Measurements from ENCODE around the gene RNPS1.
"Not testable (repeated sequence)": the region's sequence is repeated elsewhere in the genome, so short reads cannot be mapped to it uniquely, and the experiment has no call there.

Gene RNPS1

GRCh38 chr16:2282262-2282661 lies 14.3 kb upstream of the RNPS1 start:
- DNase-seq: no peak

- DNase-seq: no peak
Observed at GRCh38 chr16:2280981-2281542, 13.1 kb upstream of the RNPS1 start.

DNA sequence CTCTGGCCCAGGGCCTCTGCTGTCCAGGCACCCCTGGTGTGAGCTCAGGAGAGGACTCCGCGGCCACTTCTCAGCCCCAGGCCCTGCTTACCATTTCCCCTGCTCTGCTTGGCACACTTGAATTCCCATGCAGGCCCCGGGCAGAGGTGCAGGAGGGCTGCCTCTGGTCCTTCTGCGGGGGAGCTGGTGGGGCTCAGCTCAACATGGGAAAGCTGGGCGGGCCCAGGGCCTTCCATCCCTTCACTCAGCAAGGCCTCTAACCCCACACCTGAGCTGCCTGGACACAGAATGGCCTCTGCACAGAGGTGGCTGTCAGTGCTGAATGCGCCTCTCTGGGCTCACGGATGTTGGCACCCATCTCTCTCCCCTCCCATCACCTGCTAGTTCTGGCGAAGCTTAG lies 12.5 kb upstream of the RNPS1 start:
- DNase-seq: no peak

DNA sequence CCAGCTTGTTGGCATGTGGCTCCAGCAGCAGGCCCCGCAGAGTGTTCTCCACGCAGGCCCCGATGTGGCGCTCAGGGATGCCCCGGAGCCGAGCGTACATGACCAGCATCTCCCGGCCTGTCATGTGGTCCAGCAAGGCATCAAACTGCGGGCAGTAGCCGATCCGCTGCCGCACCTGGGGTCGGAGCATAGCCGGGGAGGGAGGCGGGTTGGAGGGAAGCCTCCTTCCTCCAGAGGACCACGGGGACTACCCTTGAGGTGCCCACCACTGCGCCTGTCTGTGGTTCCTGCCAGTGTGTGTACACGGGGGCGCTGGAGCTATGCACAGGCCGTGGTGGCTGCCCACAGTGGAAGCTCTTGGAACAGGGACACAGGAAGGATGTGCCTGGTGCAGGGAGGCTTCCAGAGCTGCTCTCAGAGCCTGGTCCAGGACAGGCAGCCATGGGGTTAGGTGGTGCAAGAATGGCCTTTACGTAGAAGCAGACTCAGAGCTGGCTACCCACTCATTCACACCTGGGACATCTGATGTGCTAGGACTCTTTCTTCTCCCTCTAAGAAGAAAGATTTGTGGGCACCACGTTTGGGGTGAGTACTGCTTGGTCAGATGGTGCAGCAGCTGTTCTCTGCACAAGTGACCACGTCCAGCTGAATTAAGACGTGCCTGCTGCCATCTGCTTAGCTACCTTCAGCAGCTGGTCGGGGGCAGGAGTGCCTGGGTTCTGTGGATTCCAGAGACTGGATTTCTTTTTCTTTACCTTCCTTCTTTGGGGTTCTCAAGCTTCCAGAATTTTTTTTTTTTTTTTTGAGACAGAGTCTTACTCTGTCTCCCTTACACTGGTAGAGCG lies 11.3 kb upstream of the RNPS1 start:
- no peak for DNase-seq

GRCh38 chr16:2278272-2278608 lies 10.3 kb upstream of the RNPS1 start:
- DNase-seq: no peak

- DNase-seq: no peak
Observed at GRCh38 chr16:2277466-2278271, 9.7 kb upstream of the RNPS1 start.

DNA sequence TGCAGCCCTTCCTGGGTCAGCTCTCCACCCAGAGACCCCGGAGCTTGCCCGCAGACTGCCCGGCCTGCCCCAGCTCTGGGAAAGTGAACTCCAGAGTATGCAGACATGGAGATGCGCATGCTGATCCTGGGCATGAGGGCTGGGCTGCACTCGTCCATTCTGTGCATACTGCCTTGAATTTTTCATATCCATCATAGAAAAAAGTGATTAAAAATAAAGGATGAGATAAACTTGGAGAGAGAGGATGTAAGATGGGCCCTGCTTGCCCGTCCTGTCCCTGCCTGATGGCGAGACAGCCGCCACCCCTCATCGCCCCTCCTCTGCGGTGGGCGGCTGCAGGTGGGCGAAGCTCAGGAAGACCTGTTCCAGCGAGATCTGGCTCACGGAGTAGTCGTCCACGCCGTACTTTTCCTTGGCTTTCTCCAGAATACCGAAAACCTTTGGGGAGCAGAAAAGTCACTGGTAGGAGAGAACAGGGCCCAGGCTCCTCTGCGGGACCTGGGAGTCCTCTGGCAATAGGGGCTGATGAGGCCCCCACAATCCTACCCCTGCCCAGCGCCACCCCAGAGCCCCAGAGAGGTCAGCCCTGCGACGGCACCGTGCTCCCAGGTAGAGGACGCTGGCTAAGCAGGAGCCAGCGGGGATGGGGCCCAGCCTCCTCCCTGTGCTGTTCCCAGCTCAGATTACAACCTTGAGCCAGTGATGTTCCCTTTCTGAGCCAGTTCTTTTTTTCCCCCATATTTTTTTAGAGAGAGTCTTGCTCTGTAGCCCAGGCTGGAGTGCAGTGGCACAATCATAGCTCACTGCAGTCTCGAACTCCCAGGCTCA lies 8.7 kb upstream of the RNPS1 start:
- DNase-seq: no peak

- DNase-seq: no peak
Observed at GRCh38 chr16:2275476-2276367, 7.8 kb upstream of the RNPS1 start.

DNA sequence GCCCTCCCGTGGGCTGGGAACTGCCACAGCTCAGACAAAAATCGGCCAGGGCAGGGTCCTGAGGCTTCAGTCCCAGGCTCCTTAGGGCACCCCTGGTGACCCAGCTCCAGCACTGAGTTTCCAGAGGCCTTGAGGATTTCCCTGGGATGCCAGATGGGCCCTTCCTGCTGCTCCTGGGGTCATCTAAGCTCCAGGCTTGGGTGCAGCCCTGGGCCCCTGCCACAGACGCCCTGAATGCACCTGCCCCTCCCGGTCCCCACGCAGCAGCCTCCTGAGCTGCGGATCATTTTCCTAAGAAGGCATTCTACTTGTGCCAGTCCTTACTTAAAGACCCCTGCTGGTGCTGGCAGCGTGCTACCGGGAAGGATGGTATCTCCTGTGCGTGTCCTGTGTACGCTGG lies 6.0 kb upstream of the RNPS1 start:
- no peak for DNase-seq

DNA sequence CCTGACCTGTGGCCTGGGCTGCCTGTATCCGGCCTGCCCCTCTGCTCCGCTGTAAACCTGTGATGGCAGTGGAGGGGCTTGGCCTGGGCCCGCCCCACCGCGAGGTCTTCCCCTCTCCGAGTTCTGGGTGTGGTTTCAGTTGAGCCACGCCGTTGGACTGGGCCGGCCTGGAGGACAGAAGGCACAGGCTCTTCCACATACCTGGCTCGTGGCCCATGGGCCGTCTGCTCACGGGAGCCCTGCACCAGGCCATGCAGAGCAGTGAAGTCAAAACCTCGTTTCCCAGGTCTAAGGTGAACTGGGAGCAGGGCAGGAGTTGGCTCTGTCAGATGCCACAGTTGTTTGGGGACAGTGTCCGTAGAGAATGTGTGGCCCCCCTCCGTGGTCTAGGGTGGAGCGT lies 5.6 kb upstream of the RNPS1 start:
- no peak for DNase-seq

DNA sequence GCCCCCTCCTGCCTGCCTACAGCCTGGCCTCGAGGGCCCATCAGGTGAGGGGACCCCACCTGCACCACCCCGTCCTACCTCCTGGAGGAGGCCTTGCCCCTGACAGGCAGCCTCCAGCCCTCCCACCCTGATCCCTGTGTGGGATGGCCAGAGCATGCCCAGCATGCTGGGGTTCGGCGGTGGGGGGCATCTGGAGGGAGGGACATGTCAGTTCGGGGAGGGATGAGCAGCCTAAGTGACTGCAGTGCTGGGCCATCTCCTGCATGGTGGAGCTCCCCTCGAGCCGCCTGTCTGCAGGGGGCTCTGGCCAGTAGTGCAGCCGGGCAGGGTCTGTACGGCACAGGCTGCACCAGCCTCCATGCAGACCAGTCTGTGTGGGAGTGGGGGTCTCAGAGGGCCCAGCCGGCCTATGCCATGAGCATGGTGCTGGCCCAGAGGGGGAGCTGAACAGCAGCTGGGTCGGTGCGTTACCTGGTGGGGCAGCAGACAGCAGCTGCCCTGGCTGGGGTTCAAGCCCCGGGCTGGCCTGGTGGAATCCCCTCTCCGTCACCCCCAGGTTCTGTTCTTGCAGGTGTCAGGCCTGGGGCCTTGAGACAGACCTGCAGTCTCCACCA lies 4.0 kb upstream of the RNPS1 start:
- DNase-seq: no peak

DNA sequence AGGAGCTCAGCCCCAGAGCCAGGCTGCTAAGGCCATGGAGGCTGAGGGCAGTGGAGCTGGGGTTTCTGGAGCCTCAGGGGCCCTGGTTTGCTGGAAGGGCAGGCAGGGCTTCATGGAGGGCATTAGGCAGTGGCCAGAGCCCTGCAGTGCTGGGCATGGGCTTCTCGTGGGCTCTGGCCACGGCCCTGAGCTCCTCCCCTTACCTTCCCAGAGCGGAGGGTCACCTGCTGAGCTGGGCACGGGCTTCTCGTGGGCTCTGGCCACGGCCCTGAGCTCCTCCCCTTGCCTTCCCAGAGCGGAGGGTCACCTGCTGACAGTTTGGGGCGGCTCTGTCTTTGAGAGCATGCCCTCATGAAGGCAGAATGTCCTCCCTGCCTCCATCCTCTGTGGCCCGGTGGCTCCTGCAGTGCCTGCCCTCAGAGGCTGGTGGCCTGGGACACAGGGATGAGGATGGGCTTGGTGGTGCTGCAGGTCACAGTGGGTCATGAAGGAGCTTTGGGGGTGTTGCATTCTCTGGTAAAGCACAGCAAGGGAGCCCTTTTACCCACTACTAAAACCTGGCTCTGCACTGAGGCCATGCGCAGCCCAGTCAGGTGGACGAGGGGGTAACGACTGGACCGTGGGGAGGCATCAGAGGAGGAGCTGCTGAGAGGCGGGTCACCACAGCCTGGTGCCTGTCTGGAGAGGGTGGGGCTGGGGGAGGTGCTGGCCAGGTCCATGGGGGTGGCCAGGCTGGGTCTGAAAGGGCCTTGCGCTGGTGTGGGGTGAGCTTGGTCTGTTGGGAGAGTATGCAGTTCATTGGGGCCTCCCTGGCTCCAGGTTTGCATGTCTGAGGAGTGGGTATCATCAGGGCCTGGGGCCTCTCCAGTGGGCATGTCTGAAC lies 2.9 kb upstream of the RNPS1 start:
- no peak for DNase-seq

GRCh38 chr16:2270070-2270462 lies 2.1 kb upstream of the RNPS1 start:
- DNase-seq: no peak

- peak in 2 of 6 experiments; percentile 57 to 60 for DNase-seq
Observed at GRCh38 chr16:2267505-2267912, 417 bp downstream of the RNPS1 start.

DNA sequence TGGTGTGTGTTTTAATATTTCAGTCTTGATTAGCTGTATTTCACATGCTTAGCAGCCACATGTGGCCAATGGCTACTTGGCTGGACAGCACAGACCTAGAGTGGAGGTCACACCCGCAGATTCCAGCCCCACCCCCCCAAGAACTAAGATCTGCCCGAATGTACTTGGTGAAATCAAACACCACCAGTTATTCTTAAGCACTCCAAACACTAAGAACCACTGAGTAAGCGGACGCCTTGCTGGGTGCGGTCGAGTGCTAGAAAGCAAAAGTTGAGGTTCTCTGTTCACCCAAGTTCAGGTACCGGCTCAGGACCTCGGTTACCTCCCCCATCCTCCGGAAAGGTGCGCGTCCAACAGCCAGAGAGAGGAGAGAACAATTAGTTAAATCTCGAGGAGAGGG lies 1.0 kb downstream of the RNPS1 start:
- DNase-seq: not testable (repeated sequence)

DNA sequence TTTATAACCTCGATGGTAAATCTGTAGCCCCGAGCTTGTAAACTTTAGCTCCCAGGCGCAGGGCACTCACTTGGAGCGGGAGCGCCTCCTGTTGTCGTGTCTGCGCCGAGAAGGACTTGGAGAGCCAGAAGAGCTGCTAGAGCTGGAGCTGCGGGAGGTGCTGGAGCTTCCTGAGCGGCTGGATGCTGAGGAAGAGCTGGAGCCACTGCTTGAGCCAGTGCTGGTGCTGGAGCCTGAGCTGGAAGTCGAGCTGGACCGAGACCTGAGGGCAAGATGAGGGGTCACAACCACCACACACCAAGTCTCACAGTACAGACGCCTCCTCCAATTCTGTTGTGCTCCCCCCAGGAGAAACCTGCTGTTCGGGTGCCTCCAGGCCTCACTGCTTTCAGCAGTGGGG lies 4.9 kb downstream of the RNPS1 start:
- not testable (repeated sequence) for DNase-seq

GRCh38 chr16:2260250-2260649 lies 7.7 kb downstream of the RNPS1 start:
- DNase-seq: no peak

DNA sequence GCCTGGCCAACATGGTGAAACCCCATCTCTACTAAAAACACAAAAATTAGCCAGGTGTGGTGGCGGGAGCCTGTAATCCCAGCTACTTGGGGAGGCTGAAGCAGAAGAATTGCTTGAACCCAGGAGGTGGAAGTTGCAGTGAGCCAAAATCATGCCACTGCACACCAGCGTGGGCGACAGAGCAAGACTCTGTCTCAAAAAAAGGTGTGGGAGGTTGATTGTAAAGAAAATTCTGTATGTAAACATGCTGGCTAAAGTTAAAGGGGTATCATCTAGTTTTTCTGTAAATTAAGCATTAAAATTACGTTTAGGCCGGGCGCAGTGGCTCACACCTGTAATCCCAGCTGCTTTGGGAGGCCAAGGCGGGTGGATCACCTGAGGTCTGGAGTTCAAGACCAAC lies 9.4 kb downstream of the RNPS1 start:
- not testable (repeated sequence) for DNase-seq

DNA sequence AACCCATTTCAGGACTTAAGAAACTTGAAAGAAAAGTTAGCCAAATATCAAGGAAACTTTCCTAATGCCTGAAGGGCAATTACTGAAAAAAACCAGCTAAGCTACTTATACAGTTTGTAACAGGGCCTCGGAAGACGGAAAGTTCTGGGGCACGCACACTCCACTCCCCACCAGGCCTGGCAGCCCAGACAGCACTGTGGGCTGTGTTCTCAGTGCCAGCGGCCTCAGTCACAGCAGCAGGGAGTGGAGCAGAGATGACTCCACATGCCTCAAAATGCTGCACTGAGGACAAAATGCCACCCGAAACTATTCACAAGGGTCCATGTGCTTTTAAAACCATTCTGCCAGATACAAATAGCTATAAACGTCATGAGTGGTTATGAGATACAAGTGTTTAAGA lies 10.2 kb downstream of the RNPS1 start:
- DNase-seq: no peak

GRCh38 chr16:2256531-2257140 lies 11.3 kb downstream of the RNPS1 start:
- DNase-seq: no peak
